ENCODE data around the gene VTI1A. TPM values are rescaled to one million over a fixed set of nuclear protein-coding genes. Genes with fewer than 3 reads are reported as not detected.

Gene VTI1A
- total and polyA plus RNA-seq, 4 donors = 5.5 to 26.9 (median 13.1) TPM

DNA sequence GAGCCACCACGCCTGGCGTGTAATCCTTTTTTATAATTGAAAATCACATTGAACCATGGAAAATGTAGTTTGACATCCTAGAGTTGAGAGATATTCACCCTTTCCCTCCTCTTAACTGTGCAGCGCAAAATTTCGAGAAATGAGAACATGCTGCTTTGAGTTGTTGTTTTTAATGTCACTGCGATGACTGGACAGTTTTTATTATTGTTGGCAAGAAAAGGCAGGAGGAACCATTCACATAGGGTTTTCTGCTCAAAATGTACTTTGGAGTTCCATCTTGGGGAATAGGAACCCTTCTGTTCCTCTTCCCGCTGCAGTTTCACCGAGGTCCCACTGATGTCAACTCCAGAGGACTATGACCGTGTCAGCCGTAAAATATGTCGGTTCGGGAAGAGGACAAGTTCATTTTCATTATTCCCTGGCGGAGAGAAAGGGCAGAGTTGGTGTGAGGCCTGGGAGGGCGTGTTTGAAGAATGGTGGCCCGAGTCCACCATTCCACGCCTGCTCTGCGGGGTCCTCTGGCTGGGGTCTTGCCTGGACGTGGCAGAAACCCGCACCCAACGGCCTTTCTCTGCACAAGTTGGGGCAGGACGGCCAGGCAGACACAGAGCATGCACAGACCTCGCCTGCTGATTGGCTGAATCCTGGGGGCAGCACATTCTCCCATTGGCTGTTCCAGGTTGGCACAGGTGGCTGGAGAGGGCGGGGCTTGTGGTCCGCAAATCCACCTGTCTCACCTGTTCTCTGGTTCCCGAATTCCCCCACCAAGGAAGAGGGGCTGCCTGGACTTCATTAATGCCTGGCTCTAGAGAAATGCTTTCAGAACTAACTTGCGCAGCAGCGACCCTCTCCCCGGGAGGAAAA lies 397.9 kb downstream of the VTI1A start:
- no peaks in the 10 kb centered on the region for H3K27me3 ChIP-seq (ENCODE audit: control insufficient read depth in 4 of 4, insufficient read depth in 4 of 4, low read length in 3 of 4)
- no peak for DNase-seq (ENCODE audit: low spot score)
- H3K27ac ChIP-seq (ENCODE audit: low read depth in 1 of 2, low read length in 2 of 2) = no peak overlapping the region
- no peak overlapping the region for H3K4me3 ChIP-seq (ENCODE audit: low read depth in 1 of 3, low read length in 3 of 3)
- H3K9ac ChIP-seq (ENCODE audit: low read depth in 1 of 2, low read length in 2 of 2) = no peak overlapping the region
- no peak for TF ChIP-seq TAF1 (conservative IDR thresholded peaks at IDR 0.05)
- TF ChIP-seq HNF4G (IDR thresholded peaks at IDR 0.05) = no peak
- TF ChIP-seq, protein P1, sequence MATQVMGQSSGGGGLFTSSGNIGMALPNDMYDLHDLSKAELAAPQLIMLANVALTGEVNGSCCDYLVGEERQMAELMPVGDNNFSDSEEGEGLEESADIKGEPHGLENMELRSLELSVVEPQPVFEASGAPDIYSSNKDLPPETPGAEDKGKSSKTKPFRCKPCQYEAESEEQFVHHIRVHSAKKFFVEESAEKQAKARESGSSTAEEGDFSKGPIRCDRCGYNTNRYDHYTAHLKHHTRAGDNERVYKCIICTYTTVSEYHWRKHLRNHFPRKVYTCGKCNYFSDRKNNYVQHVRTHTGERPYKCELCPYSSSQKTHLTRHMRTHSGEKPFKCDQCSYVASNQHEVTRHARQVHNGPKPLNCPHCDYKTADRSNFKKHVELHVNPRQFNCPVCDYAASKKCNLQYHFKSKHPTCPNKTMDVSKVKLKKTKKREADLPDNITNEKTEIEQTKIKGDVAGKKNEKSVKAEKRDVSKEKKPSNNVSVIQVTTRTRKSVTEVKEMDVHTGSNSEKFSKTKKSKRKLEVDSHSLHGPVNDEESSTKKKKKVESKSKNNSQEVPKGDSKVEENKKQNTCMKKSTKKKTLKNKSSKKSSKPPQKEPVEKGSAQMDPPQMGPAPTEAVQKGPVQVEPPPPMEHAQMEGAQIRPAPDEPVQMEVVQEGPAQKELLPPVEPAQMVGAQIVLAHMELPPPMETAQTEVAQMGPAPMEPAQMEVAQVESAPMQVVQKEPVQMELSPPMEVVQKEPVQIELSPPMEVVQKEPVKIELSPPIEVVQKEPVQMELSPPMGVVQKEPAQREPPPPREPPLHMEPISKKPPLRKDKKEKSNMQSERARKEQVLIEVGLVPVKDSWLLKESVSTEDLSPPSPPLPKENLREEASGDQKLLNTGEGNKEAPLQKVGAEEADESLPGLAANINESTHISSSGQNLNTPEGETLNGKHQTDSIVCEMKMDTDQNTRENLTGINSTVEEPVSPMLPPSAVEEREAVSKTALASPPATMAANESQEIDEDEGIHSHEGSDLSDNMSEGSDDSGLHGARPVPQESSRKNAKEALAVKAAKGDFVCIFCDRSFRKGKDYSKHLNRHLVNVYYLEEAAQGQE (IDR thresholded peaks at IDR 0.05) = no peak
- no peak for TF ChIP-seq JUND (IDR thresholded peaks at IDR 0.05)
- TF ChIP-seq, protein P2, sequence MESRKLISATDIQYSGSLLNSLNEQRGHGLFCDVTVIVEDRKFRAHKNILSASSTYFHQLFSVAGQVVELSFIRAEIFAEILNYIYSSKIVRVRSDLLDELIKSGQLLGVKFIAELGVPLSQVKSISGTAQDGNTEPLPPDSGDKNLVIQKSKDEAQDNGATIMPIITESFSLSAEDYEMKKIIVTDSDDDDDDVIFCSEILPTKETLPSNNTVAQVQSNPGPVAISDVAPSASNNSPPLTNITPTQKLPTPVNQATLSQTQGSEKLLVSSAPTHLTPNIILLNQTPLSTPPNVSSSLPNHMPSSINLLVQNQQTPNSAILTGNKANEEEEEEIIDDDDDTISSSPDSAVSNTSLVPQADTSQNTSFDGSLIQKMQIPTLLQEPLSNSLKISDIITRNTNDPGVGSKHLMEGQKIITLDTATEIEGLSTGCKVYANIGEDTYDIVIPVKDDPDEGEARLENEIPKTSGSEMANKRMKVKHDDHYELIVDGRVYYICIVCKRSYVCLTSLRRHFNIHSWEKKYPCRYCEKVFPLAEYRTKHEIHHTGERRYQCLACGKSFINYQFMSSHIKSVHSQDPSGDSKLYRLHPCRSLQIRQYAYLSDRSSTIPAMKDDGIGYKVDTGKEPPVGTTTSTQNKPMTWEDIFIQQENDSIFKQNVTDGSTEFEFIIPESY (IDR thresholded peaks at IDR 0.05) = no peak
- TF ChIP-seq EGR1 (IDR thresholded peaks at IDR 0.05; ENCODE audit: low read depth in 2 of 2) = no peak
- no peak for TF ChIP-seq SP1 (IDR thresholded peaks at IDR 0.05)
- no peak for TF ChIP-seq RXRA (IDR thresholded peaks at IDR 0.05)
- TF ChIP-seq FOXA2 (IDR thresholded peaks at IDR 0.05) = no peak
- TF ChIP-seq RAD21 (IDR thresholded peaks at IDR 0.05) = no peak
- TF ChIP-seq GABPA (IDR thresholded peaks at IDR 0.05 in 1 of 2, conservative IDR thresholded peaks at IDR 0.05 in 1 of 2) = no peak
- TF ChIP-seq NR2F2 (IDR thresholded peaks at IDR 0.05) = no peak
- TF ChIP-seq FOXA1 (IDR thresholded peaks at IDR 0.05) = no peak
- no peak for TF ChIP-seq YY1 (IDR thresholded peaks at IDR 0.05)
- TF ChIP-seq, protein P3, sequence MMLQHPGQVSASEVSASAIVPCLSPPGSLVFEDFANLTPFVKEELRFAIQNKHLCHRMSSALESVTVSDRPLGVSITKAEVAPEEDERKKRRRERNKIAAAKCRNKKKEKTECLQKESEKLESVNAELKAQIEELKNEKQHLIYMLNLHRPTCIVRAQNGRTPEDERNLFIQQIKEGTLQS (IDR thresholded peaks at IDR 0.05) = no peak
- no peak for TF ChIP-seq HNF4A (conservative IDR thresholded peaks at IDR 0.05)
- TF ChIP-seq, protein P4, sequence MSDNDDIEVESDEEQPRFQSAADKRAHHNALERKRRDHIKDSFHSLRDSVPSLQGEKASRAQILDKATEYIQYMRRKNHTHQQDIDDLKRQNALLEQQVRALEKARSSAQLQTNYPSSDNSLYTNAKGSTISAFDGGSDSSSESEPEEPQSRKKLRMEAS (IDR thresholded peaks at IDR 0.05) = no peak
- TF ChIP-seq, protein P5, sequence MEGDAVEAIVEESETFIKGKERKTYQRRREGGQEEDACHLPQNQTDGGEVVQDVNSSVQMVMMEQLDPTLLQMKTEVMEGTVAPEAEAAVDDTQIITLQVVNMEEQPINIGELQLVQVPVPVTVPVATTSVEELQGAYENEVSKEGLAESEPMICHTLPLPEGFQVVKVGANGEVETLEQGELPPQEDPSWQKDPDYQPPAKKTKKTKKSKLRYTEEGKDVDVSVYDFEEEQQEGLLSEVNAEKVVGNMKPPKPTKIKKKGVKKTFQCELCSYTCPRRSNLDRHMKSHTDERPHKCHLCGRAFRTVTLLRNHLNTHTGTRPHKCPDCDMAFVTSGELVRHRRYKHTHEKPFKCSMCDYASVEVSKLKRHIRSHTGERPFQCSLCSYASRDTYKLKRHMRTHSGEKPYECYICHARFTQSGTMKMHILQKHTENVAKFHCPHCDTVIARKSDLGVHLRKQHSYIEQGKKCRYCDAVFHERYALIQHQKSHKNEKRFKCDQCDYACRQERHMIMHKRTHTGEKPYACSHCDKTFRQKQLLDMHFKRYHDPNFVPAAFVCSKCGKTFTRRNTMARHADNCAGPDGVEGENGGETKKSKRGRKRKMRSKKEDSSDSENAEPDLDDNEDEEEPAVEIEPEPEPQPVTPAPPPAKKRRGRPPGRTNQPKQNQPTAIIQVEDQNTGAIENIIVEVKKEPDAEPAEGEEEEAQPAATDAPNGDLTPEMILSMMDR (IDR thresholded peaks at IDR 0.05; ENCODE audit: low read depth, low read length, missing input control) = no peak
- 94% methylated on average over 27 of the region's 27 CpGs for WGBS
- H3K9me3 ChIP-seq (ENCODE audit: control insufficient read depth in 4 of 4, low read length in 3 of 4) = no peaks in the 10 kb centered on the region
- no peaks in the 10 kb centered on the region for H3K36me3 ChIP-seq (ENCODE audit: control insufficient read depth in 4 of 4, insufficient read depth in 3 of 4, low read depth in 1 of 4, low read length in 3 of 4)
- peaks cover 6 to 48% (median 37%) of the 10 kb centered on the region in 4 donors for H3K4me1 ChIP-seq (ENCODE audit: control insufficient read depth in 4 of 4, insufficient read depth in 4 of 4, low read length in 3 of 4)

Measured in liver (tissue), 9 donors.